Liver (tissue), 9 donors: Measurements from ENCODE around the gene PKP3. TPM values are rescaled to one million over a fixed set of nuclear protein-coding genes. Genes with fewer than 3 reads are reported as not detected.
"Not testable (repeated sequence)": the region's sequence is repeated elsewhere in the genome, so short reads cannot be mapped to it uniquely, and the experiment has no call there.

ENCODE experiments used
- DNase-seq: peaks from one replicate; pipeline ENCODE4 v3.0.0-alpha.2; 2017; ENCODE audit warnings: low spot score
- H3K27ac ChIP-seq, 2 donors: one replicate each; pipeline ENCODE4 v1.7.0; 2013; ENCODE audit warnings: inconsistent platforms in 2 of 2, low read length in 2 of 2, control low read depth in 1 of 2, low read depth in 1 of 2, mild to moderate bottlenecking in 1 of 2
- H3K27me3 ChIP-seq, 4 donors: one replicate each; pipeline versions ENCODE4 v1.6.1 to v1.7.0; 2013; ENCODE audit warnings: low read length in 3 of 4, inconsistent platforms in 1 of 4, mild to moderate bottlenecking in 1 of 4, moderate library complexity in 1 of 4; ENCODE audit not compliant: control insufficient read depth in 4 of 4, insufficient read depth in 4 of 4
- H3K36me3 ChIP-seq, 4 donors: one replicate each; pipeline versions ENCODE4 v1.6.1 to v1.7.0; 2013; ENCODE audit warnings: low read length in 3 of 4, mild to moderate bottlenecking in 3 of 4, low read depth in 1 of 4, moderate library complexity in 1 of 4; ENCODE audit not compliant: control insufficient read depth in 4 of 4, insufficient read depth in 3 of 4
- H3K4me1 ChIP-seq, 4 donors: one replicate each; pipeline versions ENCODE4 v1.6.1 to v1.7.0; 2013; ENCODE audit warnings: low read length in 3 of 4, mild to moderate bottlenecking in 3 of 4, moderate library complexity in 1 of 4; ENCODE audit not compliant: control insufficient read depth in 4 of 4, insufficient read depth in 4 of 4
- H3K4me3 ChIP-seq, 3 donors: one replicate each; pipeline versions ENCODE4 v1.6.1 to v1.7.0; 2013; ENCODE audit warnings: low read length in 3 of 3, control low read depth in 1 of 3, low read depth in 1 of 3, mild to moderate bottlenecking in 1 of 3
- H3K9ac ChIP-seq, 2 donors: one replicate each; pipeline ENCODE4 v1.7.0; 2013; ENCODE audit warnings: low read length in 2 of 2, mild to moderate bottlenecking in 2 of 2, moderate library complexity in 2 of 2, control low read depth in 1 of 2, low read depth in 1 of 2
- H3K9me3 ChIP-seq, 4 donors: one replicate each; pipeline versions ENCODE4 v1.6.1 to v1.7.0; 2013; ENCODE audit warnings: low read length in 3 of 4; ENCODE audit not compliant: control insufficient read depth in 4 of 4
- HNF4A ChIP-seq, 2 donors: conservative IDR thresholded peaks; 2 replicates each; pipeline ENCODE4 v1.6.1; 2016; ENCODE audit warnings: antibody characterized with exemption in 2 of 2, mild to moderate bottlenecking in 2 of 2
- RAD21 ChIP-seq, 2 donors: IDR thresholded peaks; 2 replicates each; pipeline ENCODE4 v1.6.1; 2016; ENCODE audit warnings: antibody characterized with exemption in 2 of 2, mild to moderate bottlenecking in 2 of 2
- WGBS: extraction: QIAGEN DNeasy Blood & Tissue Kit; methylation state at CpG from one replicate; pipeline ENCODE4 v1.1.7; 2013; 5-methylcytosine and 5-hydroxymethylcytosine counted together
- polyA plus RNA-seq, 2 donors: library from polyadenylated mRNA; stranded (reverse) in 1 of 2; unstranded in 1 of 2; fragments of 200-250 nt in 1 of 2; fragments of >200 nt in 1 of 2; fragmentation: Nextera tagmentation in 1 of 2; extraction: Ambion mirVana in 1 of 2; gene quantifications; one replicate each; pipeline versions ENCODE4 v1.2.1 to v1.2.3, GENCODE V29; 2013 to 2015
- total RNA-seq, 2 donors: library from RNA; depleted of rRNA; stranded (reverse); fragments of >200 nt; gene quantifications; one replicate each; pipeline ENCODE4 v1.2.3, GENCODE V29; 2014
- TF ChIP-seq, protein P1 (sequence below): IDR thresholded peaks from 2 replicates; pipeline ENCODE4 v1.6.1; 2016; ENCODE audit warnings: antibody characterized with exemption
- TF ChIP-seq, protein P2 (sequence below): IDR thresholded peaks from 2 replicates; pipeline ENCODE4 v1.6.1; 2016; ENCODE audit warnings: antibody characterized with exemption
- TF ChIP-seq, protein P3 (sequence below): fragments of 150-350 bp; IDR thresholded peaks from 2 replicates; pipeline ENCODE4 v1.5.1; 2017; ENCODE audit warnings: improper control_type of control experiment, low read depth, low read length; ENCODE audit not compliant: missing input control
- TF ChIP-seq, protein P4 (sequence below): IDR thresholded peaks from 2 replicates; pipeline ENCODE4 v1.6.1; 2016; ENCODE audit warnings: antibody characterized with exemption
- donor health status: healthy.
- donor health status: healthy.
- donor health status: healthy.
- donor health status: healthy.
- donor health status: healthy.

PKP3 gene
- total and polyA plus RNA-seq, 4 donors = 0.08 to 0.37 (median 0.25) TPM; not detected in 1

DNA sequence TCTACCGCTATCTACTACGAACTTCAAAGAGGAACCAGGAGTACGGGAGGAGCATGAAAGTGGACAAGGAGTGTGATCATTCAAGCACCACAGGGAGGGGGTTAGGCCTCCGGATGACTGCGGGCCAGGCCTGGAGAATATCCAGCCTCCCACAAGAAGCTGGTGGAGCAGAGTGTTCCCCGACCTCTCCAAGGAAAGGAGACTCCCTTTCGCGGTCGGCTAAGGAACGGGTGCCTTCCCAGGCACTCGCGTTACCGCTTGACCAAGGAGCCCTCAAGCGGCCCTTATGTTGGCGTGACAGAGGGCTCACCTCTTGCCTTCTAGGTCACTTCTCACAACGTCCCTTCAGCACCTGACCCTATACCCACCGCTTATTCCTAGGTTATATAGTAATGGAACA is 4.6 kb upstream of the PKP3 start:
- not testable (repeated sequence) for H3K4me1 ChIP-seq, H3K36me3 ChIP-seq, DNase-seq, H3K27me3 ChIP-seq, H3K4me3 ChIP-seq, H3K27ac ChIP-seq, H3K9ac ChIP-seq, H3K9me3 ChIP-seq
- 80% methylated on average over 17 of the region's 17 CpGs for WGBS

DNA sequence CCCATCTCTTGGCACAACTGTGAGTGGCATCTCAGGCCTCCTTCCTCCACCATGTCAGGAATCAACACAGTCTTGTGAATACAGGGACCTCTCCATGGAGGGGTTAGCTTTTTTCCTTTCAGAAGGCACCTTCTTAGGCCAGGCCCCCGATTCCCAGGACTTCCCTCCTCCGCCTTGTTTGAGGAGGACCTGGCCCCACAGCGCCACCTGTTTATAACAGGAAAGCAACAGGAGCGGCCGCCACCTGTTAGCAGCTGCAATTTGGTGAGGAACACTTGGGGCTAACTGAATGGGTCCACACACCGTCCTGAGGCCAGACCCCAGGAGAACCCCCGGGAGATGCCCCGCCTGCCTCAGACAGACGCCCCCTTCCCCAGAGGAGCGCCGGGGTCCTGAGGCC is 3.8 kb upstream of the PKP3 start:
- no peaks in the 10 kb centered on the region for H3K36me3 ChIP-seq
- no peak overlapping the region for H3K9ac ChIP-seq
- no peak for DNase-seq
- H3K4me1 ChIP-seq = no peaks in the 10 kb centered on the region
- peaks cover 0 to 2% (median under 1%) of the 10 kb centered on the region in 4 donors for H3K9me3 ChIP-seq
- H3K27me3 ChIP-seq = no peaks in the 10 kb centered on the region
- no peak for TF ChIP-seq RAD21 (IDR thresholded peaks at IDR 0.05)
- TF ChIP-seq, protein P1, sequence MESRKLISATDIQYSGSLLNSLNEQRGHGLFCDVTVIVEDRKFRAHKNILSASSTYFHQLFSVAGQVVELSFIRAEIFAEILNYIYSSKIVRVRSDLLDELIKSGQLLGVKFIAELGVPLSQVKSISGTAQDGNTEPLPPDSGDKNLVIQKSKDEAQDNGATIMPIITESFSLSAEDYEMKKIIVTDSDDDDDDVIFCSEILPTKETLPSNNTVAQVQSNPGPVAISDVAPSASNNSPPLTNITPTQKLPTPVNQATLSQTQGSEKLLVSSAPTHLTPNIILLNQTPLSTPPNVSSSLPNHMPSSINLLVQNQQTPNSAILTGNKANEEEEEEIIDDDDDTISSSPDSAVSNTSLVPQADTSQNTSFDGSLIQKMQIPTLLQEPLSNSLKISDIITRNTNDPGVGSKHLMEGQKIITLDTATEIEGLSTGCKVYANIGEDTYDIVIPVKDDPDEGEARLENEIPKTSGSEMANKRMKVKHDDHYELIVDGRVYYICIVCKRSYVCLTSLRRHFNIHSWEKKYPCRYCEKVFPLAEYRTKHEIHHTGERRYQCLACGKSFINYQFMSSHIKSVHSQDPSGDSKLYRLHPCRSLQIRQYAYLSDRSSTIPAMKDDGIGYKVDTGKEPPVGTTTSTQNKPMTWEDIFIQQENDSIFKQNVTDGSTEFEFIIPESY = no peak
- H3K27ac ChIP-seq = no peak overlapping the region
- WGBS = 71% methylated on average over 11 of the region's 11 CpGs
- H3K4me3 ChIP-seq = no peak overlapping the region

DNA sequence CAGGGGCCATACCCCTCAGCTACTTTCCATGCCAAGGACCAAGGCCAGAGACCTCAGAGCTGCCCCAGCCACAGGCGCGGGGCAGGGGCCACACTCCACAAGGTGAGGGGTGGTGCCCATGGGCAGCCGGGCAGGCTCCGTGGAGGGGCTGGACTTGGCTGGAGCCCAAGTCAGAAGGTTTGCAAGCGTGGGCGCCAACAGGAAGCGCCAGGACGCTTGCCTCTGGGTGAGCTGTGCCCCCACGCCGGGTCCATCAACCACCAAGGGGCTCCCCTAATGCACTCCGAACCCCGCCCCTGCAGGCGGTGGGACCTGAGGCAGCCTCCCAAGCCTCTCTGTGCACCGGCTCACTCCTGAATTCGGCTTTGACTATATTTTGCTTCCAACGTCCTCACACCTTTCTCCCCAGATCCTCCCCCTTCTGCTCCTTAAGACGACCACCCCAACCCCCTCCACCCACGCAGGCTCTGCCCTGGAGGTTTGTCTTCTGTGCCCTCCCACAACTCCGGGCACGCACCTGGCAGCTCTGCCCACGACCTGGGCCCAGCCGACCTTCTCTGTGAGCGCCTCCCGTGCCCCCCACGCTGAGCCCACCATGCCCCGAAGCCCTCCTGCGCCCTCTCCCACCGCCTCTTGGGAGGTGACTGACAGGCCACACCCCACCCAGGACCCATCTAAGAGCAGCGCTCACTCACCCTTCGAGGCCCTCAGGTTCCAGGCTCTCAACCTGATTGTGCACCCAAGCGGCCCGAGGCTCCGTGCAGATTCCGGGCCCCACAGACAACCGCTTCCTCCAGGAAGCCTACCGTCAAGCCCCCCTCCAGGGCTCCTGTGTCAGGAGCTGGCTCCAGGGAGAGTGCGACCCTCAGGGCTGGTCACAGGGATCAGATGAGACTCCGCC is 2.6 kb upstream of the PKP3 start:
- Histone ChIP-seq H3K36me3 (no peaks in the 10 kb centered on the region), H3K9ac (no peak overlapping the region), H3K9me3 (peaks cover 0 to 1% (median under 1%) of the 10 kb centered on the region in 4 donors), H3K4me3 (no peak overlapping the region), H3K27ac (no peak overlapping the region), H3K4me1 (peaks cover 0 to 2% (median under 1%) of the 10 kb centered on the region in 4 donors), H3K27me3 (no peaks in the 10 kb centered on the region)
- no peak for DNase-seq
- TF ChIP-seq, protein P2, sequence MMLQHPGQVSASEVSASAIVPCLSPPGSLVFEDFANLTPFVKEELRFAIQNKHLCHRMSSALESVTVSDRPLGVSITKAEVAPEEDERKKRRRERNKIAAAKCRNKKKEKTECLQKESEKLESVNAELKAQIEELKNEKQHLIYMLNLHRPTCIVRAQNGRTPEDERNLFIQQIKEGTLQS = no peak
- TF ChIP-seq, protein P3, sequence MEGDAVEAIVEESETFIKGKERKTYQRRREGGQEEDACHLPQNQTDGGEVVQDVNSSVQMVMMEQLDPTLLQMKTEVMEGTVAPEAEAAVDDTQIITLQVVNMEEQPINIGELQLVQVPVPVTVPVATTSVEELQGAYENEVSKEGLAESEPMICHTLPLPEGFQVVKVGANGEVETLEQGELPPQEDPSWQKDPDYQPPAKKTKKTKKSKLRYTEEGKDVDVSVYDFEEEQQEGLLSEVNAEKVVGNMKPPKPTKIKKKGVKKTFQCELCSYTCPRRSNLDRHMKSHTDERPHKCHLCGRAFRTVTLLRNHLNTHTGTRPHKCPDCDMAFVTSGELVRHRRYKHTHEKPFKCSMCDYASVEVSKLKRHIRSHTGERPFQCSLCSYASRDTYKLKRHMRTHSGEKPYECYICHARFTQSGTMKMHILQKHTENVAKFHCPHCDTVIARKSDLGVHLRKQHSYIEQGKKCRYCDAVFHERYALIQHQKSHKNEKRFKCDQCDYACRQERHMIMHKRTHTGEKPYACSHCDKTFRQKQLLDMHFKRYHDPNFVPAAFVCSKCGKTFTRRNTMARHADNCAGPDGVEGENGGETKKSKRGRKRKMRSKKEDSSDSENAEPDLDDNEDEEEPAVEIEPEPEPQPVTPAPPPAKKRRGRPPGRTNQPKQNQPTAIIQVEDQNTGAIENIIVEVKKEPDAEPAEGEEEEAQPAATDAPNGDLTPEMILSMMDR = no peak
- TF ChIP-seq, protein P4, sequence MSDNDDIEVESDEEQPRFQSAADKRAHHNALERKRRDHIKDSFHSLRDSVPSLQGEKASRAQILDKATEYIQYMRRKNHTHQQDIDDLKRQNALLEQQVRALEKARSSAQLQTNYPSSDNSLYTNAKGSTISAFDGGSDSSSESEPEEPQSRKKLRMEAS = no peak
- TF ChIP-seq HNF4A (conservative IDR thresholded peaks at IDR 0.05) = no peak
- TF ChIP-seq, protein P1 = no peak
- 84% methylated on average over 38 of the region's 38 CpGs for WGBS
